ENCODE results near the gene NFIC. TPM values are rescaled to one million over a fixed set of nuclear protein-coding genes. Genes with fewer than 3 reads are reported as not detected.

Gene NFIC
- total and polyA plus RNA-seq, 4 donors, result 12.8 to 100 (median 75.1) TPM

- Histone ChIP-seq H3K4me3 (ENCODE audit: low read depth in 1 of 3, low read length in 3 of 3) (no peak overlapping the region), H3K36me3 (ENCODE audit: control insufficient read depth in 4 of 4, insufficient read depth in 3 of 4, low read depth in 1 of 4, low read length in 3 of 4) (no peaks in the 10 kb centered on the region), H3K27me3 (ENCODE audit: control insufficient read depth in 4 of 4, insufficient read depth in 4 of 4, low read length in 3 of 4) (no peaks in the 10 kb centered on the region), H3K4me1 (ENCODE audit: control insufficient read depth in 4 of 4, insufficient read depth in 4 of 4, low read length in 3 of 4) (peaks cover 15 to 45% (median 25%) of the 10 kb centered on the region in 4 donors), H3K9ac (ENCODE audit: low read depth in 1 of 2, low read length in 2 of 2) (no peak overlapping the region), H3K9me3 (ENCODE audit: control insufficient read depth in 4 of 4, low read length in 3 of 4) (no peaks in the 10 kb centered on the region), H3K27ac (ENCODE audit: low read depth in 1 of 2, low read length in 2 of 2) (peak overlapping the region; percentile 90 to 91)
- WGBS, result 93% methylated on average over 25 of the region's 25 CpGs
- TF ChIP-seq ATF3 (IDR thresholded peaks at IDR 0.05) (no peak), MAX (IDR thresholded peaks at IDR 0.05) (no peak), FOXA2 (IDR thresholded peaks at IDR 0.05) (no peak), YY1 (IDR thresholded peaks at IDR 0.05) (no peak), RXRA (IDR thresholded peaks at IDR 0.05) (no peak), REST (IDR thresholded peaks at IDR 0.05) (no peak), CTCF (IDR thresholded peaks at IDR 0.05; ENCODE audit: low read depth, low read length, missing input control) (no peak), FOXA1 (IDR thresholded peaks at IDR 0.05) (no peak), GABPA (IDR thresholded peaks at IDR 0.05 in 1 of 2, conservative IDR thresholded peaks at IDR 0.05 in 1 of 2) (no peak), ZBTB33 (IDR thresholded peaks at IDR 0.05) (no peak), HNF4A (conservative IDR thresholded peaks at IDR 0.05) (no peak)
- no peak for DNase-seq (ENCODE audit: low spot score)
Measured at GRCh38 chr19:3344608-3345598, 21.5 kb upstream of the NFIC start.
